Measurements from ENCODE around the gene NBL1.

DNA sequence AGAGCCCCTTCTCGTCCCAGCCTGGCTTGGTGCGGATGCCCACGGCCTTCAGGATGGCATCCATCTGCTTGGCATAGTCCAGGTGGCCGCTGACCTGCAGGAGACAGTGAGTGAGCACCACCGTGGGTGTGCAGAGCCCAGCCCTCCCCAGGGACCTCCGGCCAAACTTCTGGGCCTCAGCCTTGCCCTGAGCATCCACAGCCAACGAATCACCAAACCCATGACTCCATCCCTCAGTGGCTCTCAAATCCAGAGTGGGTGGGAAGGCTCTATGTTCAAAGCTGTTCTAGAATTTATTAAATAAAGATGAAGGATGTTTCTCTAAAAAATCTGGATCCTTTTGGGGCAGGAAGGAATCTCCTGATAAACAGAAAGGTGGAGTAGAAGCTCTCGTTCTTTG is 39.2 kb downstream of the NBL1 start:
- TF ChIP-seq, protein P1, sequence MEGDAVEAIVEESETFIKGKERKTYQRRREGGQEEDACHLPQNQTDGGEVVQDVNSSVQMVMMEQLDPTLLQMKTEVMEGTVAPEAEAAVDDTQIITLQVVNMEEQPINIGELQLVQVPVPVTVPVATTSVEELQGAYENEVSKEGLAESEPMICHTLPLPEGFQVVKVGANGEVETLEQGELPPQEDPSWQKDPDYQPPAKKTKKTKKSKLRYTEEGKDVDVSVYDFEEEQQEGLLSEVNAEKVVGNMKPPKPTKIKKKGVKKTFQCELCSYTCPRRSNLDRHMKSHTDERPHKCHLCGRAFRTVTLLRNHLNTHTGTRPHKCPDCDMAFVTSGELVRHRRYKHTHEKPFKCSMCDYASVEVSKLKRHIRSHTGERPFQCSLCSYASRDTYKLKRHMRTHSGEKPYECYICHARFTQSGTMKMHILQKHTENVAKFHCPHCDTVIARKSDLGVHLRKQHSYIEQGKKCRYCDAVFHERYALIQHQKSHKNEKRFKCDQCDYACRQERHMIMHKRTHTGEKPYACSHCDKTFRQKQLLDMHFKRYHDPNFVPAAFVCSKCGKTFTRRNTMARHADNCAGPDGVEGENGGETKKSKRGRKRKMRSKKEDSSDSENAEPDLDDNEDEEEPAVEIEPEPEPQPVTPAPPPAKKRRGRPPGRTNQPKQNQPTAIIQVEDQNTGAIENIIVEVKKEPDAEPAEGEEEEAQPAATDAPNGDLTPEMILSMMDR (IDR thresholded peaks at IDR 0.05) = no peak
- no peak for TF ChIP-seq POLR2A (IDR thresholded peaks at IDR 0.05)
